A549 (cell line): Measurements from ENCODE around the gene KIF5B. TPM values are rescaled to one million over a fixed set of nuclear protein-coding genes. Genes with fewer than 3 reads are reported as not detected.
"Not testable (repeated sequence)": the region's sequence is repeated elsewhere in the genome, so short reads cannot be mapped to it uniquely, and the experiment has no call there.

ENCODE experiments used
- ATAC-seq, 2 experiments: fragments of 200-7000 bp in 1 of 2; fragments of >200 bp in 1 of 2; cut with Nextera tagmentation in 1 of 2; cut with Tn5 transposase in 1 of 2; 3 replicates each; pipeline versions ENCODE4 v1.8.0 to v1.9.1; 2018 to 2020; ENCODE audit warnings: mild to moderate bottlenecking in 1 of 2, moderate library complexity in 1 of 2
- CTCF ChIA-PET: fragments of 300-600 bp; sonication (Branson Sonifier 250); formaldehyde crosslinking; extraction: SDS; loops from one replicate; lab custom pipeline; 2021; ENCODE audit warnings: antibody characterized with exemption, inconsistent platforms; lab: Yijun Ruan, JAX
- POLR2A ChIA-PET: fragments of 350-600 bp; formaldehyde crosslinking; extraction: SDS; loops from one replicate; lab custom pipeline; 2021; ENCODE audit warnings: antibody characterized with exemption, inconsistent platforms; lab: Yijun Ruan, JAX
- DNase-seq, 2 experiments: peaks; one replicate each; pipeline versions ENCODE4 v3.0.0 to v3.0.0-alpha.2; 2011 to 2016; ENCODE audit warnings: low read depth in 1 of 2, low spot score in 1 of 2
- FAIRE-seq: peaks from 2 replicates; lab custom pipeline; 2011; peaks lifted over from hg19 to GRCh38; lab: Jason Lieb, UNC
- H3K27ac ChIP-seq, 2 experiments: fragments of >200 bp; sonication (Bioruptor Twin); formaldehyde crosslinking; 3 replicates each; pipeline ENCODE4 v1.5.1; 2016 to 2017
- H3K4me1 ChIP-seq: fragments of >200 bp; sonication (Bioruptor Twin); formaldehyde crosslinking; 3 replicates; pipeline ENCODE4 v1.6.1; 2016
- H3K4me2 ChIP-seq: fragments of >200 bp; sonication (Bioruptor Twin); formaldehyde crosslinking; 3 replicates; pipeline ENCODE4 v1.6.1; 2016
- H3K4me3 ChIP-seq: fragments of >200 bp; sonication (Bioruptor Twin); formaldehyde crosslinking; 3 replicates; pipeline ENCODE4 v1.5.1; 2016
- H3K9me3 ChIP-seq: fragments of >200 bp; sonication (Bioruptor Twin); formaldehyde crosslinking; 3 replicates; pipeline ENCODE4 v1.6.1; 2016
- BHLHE40 ChIP-seq: IDR thresholded peaks from 2 replicates; pipeline ENCODE4 v1.6.1; 2012; ENCODE audit warnings: low read depth, low read length, inconsistent platforms
- CBX2 ChIP-seq: fragments of 200-600 bp; sonication (generic); IDR thresholded peaks from 2 replicates; pipeline ENCODE4 v1.6.1; 2016; ENCODE audit warnings: low read depth, mild to moderate bottlenecking, borderline replicate concordance
- CHD2 ChIP-seq: fragments of 150-350 bp; IDR thresholded peaks from 2 replicates; pipeline ENCODE4 v1.6.1; 2014; ENCODE audit warnings: low read length; ENCODE audit not compliant: partially characterized antibody
- CHD4 ChIP-seq: fragments of 200-600 bp; sonication (generic); IDR thresholded peaks from 2 replicates; pipeline ENCODE4 v1.6.1; 2016; ENCODE audit warnings: antibody characterized with exemption, mild to moderate bottlenecking, borderline replicate concordance
- E2F6 ChIP-seq: IDR thresholded peaks from 2 replicates; pipeline ENCODE4 v1.6.1; 2012; ENCODE audit warnings: low read depth, borderline replicate concordance
- EHF ChIP-seq: fragments of 250-450 bp; sonication (Bioruptor Pico); IDR thresholded peaks from 2 replicates; pipeline ENCODE4 v1.5.0; 2020; ENCODE audit warnings: mild to moderate bottlenecking
- EHMT2 ChIP-seq: fragments of 200-600 bp; sonication (generic); IDR thresholded peaks from 2 replicates; pipeline ENCODE4 v1.6.1; 2016; ENCODE audit warnings: antibody characterized with exemption, low read depth, mild to moderate bottlenecking, moderate library complexity
- ELK1 ChIP-seq: fragments of 150-350 bp; IDR thresholded peaks from 2 replicates; pipeline ENCODE4 v1.6.1; 2014; ENCODE audit warnings: low read depth, mild to moderate bottlenecking, low read length
- ESRRA ChIP-seq: fragments of 150-350 bp; IDR thresholded peaks from 2 replicates; pipeline ENCODE4 v1.6.1; 2014; ENCODE audit warnings: mild to moderate bottlenecking, low read length, borderline replicate concordance
- FOSB ChIP-seq: fragments of 250-450 bp; sonication (Bioruptor Pico); IDR thresholded peaks from 2 replicates; pipeline ENCODE4 v1.5.0; 2020; ENCODE audit warnings: mild to moderate bottlenecking, moderate library complexity
- FOXS1 ChIP-seq: fragments of 250-450 bp; sonication (Bioruptor Pico); IDR thresholded peaks from 2 replicates; pipeline ENCODE4 v1.5.0; 2020; ENCODE audit warnings: mild to moderate bottlenecking, moderate library complexity
- HDAC2 ChIP-seq: fragments of 200-600 bp; sonication (generic); IDR thresholded peaks from 2 replicates; pipeline ENCODE4 v1.6.1; 2016
- JUNB ChIP-seq: fragments of >200 bp; sonication (Bioruptor Twin); formaldehyde crosslinking; IDR thresholded peaks from 2 replicates; pipeline ENCODE4 v1.6.1; 2016
- KDM1A ChIP-seq: fragments of 200-600 bp; sonication (generic); IDR thresholded peaks from 2 replicates; pipeline ENCODE4 v1.6.1; 2016; ENCODE audit warnings: low read depth, mild to moderate bottlenecking
- MAZ ChIP-seq: fragments of 150-350 bp; IDR thresholded peaks from 2 replicates; pipeline ENCODE4 v1.6.1; 2014; ENCODE audit warnings: antibody characterized with exemption, low read depth, low read length, borderline replicate concordance
- NFE2L2 ChIP-seq: fragments of 150-350 bp; conservative IDR thresholded peaks from 2 replicates; pipeline ENCODE4 v1.6.1; 2014; ENCODE audit warnings: low read length
- PBX3 ChIP-seq: IDR thresholded peaks from 2 replicates; pipeline ENCODE4 v1.6.1; 2012
- POLR2A ChIP-seq: IDR thresholded peaks from 2 replicates; pipeline ENCODE4 v1.6.1; 2012; ENCODE audit warnings: mild to moderate bottlenecking, low read length
- RAD21 ChIP-seq, 2 experiments: fragments of >200 bp in 1 of 2; sonication (Bioruptor Twin) in 1 of 2; formaldehyde crosslinking in 1 of 2; IDR thresholded peaks in 1 of 2; conservative IDR thresholded peaks in 1 of 2; 2 replicates in 1 of 2; 3 replicates in 1 of 2; pipeline ENCODE4 v1.6.1; 2012 to 2018; ENCODE audit warnings: inconsistent platforms in 1 of 2
- RARB ChIP-seq: fragments of 250-450 bp; sonication (Bioruptor Pico); IDR thresholded peaks from 2 replicates; pipeline ENCODE4 v1.8.0; 2021; ENCODE audit warnings: mild to moderate bottlenecking, moderate library complexity
- RFX5 ChIP-seq: fragments of 450-650 bp; IDR thresholded peaks from 2 replicates; pipeline ENCODE4 v1.7.1; 2014; ENCODE audit warnings: antibody characterized with exemption, mild to moderate bottlenecking, moderate library complexity
- RNF2 ChIP-seq: fragments of 200-600 bp; sonication (generic); IDR thresholded peaks from 2 replicates; pipeline ENCODE4 v1.6.1; 2016; ENCODE audit warnings: low read depth, mild to moderate bottlenecking, antibody characterized with exemption, moderate library complexity, borderline replicate concordance
- SMC3 ChIP-seq: fragments of >200 bp; sonication (Bioruptor Twin); formaldehyde crosslinking; IDR thresholded peaks from 3 replicates; pipeline ENCODE4 v1.6.1; 2018; ENCODE audit warnings: inconsistent platforms
- TFCP2L1 ChIP-seq: fragments of 250-450 bp; sonication (Bioruptor Pico); IDR thresholded peaks from 2 replicates; pipeline ENCODE4 v1.5.0; 2021; ENCODE audit warnings: mild to moderate bottlenecking
- ZC3H11A ChIP-seq: fragments of 450-650 bp; IDR thresholded peaks from 2 replicates; pipeline ENCODE4 v1.6.1; 2014; ENCODE audit warnings: antibody characterized with exemption, mild to moderate bottlenecking
- ZFP36 ChIP-seq: fragments of 450-650 bp; IDR thresholded peaks from 2 replicates; pipeline ENCODE4 v1.6.1; 2014; ENCODE audit warnings: borderline replicate concordance; ENCODE audit not compliant: partially characterized antibody
- ZNF302 ChIP-seq: fragments of 250-450 bp; sonication (Bioruptor Pico); IDR thresholded peaks from 2 replicates; pipeline ENCODE4 v1.9.0; 2021; ENCODE audit warnings: inconsistent platforms, mild to moderate bottlenecking, moderate library complexity
- WGBS: methylation state at CpG from one replicate; pipeline ENCODE4 v1.1.6; 2017; ENCODE audit errors: missing lambda C conversion rate; 5-methylcytosine and 5-hydroxymethylcytosine counted together
- polyA plus RNA-seq, 4 experiments: library from polyadenylated mRNA; depleted of rRNA in 3 of 4; stranded (reverse); fragments of >200 nt; fragmentation: RNase III in 1 of 4; extraction: RNeasy Plus Mini Kit Qiagen cat#74134 plus additional on column Dnase treatment in 1 of 4; gene quantifications; 2 replicates in 3 of 4; 3 replicates in 1 of 4; pipeline ENCODE4 v1.2.3, GENCODE V29; 2011 to 2017
- TF ChIP-seq, protein P1 (sequence below): fragments of 450-650 bp; IDR thresholded peaks from 2 replicates; pipeline ENCODE4 v1.6.1; 2014; ENCODE audit warnings: antibody characterized with exemption
- TF ChIP-seq, protein P2 (sequence below): fragments of 250-450 bp; sonication (Bioruptor Pico); IDR thresholded peaks from 2 replicates; pipeline ENCODE4 v1.5.0; 2020; ENCODE audit warnings: low read depth, mild to moderate bottlenecking, moderate library complexity

The KIF5B gene
- polyA plus RNA-seq, 2 of the 4 experiments (the other 2 are of a cell fraction): 81.9 to 124 TPM

GRCh38 chr10:31994926-31995325 lies 61.3 kb downstream of the KIF5B start (continued):
- no peak for TF ChIP-seq PBX3

DNA sequence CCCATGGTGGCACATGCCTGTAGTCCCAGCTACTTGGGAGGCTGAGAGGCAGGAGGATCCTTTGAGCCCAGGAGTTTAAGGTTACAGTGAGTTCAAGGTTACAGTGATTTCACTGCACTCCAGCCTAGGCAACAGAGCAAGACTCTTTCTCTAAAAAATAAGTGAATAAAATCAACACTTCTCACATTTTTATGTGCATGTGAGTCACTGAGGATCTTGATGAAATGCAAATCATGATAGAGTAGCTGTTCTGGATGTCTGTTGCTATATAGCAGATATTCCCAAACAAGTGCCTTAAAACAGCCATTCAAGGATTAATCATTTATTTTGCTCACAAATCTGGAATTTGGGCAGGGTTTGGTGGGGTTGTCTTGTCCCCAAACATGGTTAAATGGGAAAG lies 65.3 kb downstream of the KIF5B start:
- CTCF ChIA-PET: interaction anchor here (1.2 to 2.2 kb wide), 4 partner anchors 10 to 129 kb away, joined by 3 to 8 read pairs (median 6); no protein-coding TSS in a partner anchor
- POLR2A ChIA-PET: no interaction called here

DNA sequence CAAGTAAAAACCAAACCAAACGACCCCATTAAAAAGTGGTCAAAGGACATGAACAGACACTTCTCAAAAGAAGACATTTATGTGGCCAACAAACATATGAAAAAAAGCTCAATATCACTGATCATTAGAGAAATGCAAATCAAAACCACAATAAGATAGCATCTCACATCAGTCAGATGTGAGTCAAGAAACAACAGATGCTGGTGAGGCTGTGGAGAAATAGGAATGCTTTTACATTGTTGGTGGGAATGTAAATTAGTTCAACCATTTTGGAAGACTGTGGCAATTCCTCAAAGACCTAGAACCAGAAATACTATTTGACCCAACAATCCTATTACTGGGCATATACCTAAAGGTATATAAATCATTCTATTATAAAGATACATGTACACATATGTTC lies 68.4 kb downstream of the KIF5B start:
- CTCF ChIA-PET: interaction anchor here (0.7 kb wide), 1 partner anchor 125 kb away, joined by 3 read pairs; no protein-coding TSS in a partner anchor
- POLR2A ChIA-PET, H3K9me3 ChIP-seq, H3K4me3 ChIP-seq, FAIRE-seq, H3K27ac ChIP-seq, ATAC-seq, H3K4me1 ChIP-seq, DNase-seq, H3K4me2 ChIP-seq: not testable (repeated sequence)
- 2% methylated on average over 1 of the region's 1 CpG for WGBS

More for the DNA sequence above, 65.3 kb downstream of the KIF5B start:
- no peaks in the 10 kb centered on the region for H3K4me1 ChIP-seq
- H3K9me3 ChIP-seq: no peaks in the 10 kb centered on the region; the same call in 2 of the 3 replicates
- ATAC-seq (no peak), FAIRE-seq (no peak), DNase-seq (no peak)
- H3K27ac ChIP-seq: no peak overlapping the region
- H3K4me2 ChIP-seq: no peak overlapping the region
- TF ChIP-seq ESRRA (no peak), KDM1A (no peak), JUNB (no peak), ZFP36 (no peak), ZNF302 (no peak), PBX3 (no peak), EHMT2 (no peak), RAD21 (conservative IDR thresholded peaks at IDR 0.05 in 1 of 2, IDR thresholded peaks at IDR 0.05 in 1 of 2) (no peak), HDAC2 (no peak), POLR2A (no peak), EHF (CRISPR knock-in tag) (no peak), E2F6 (no peak), ZC3H11A (no peak), RARB (CRISPR knock-in tag) (no peak)
- TF ChIP-seq, protein P1, sequence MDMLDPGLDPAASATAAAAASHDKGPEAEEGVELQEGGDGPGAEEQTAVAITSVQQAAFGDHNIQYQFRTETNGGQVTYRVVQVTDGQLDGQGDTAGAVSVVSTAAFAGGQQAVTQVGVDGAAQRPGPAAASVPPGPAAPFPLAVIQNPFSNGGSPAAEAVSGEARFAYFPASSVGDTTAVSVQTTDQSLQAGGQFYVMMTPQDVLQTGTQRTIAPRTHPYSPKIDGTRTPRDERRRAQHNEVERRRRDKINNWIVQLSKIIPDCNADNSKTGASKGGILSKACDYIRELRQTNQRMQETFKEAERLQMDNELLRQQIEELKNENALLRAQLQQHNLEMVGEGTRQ: no peak
- H3K4me3 ChIP-seq: no peak overlapping the region

- H3K4me1 ChIP-seq: peaks cover 13% of the 10 kb centered on the region
- no peak overlapping the region for H3K4me2 ChIP-seq
- no peak for ATAC-seq
- no peak overlapping the region for H3K27ac ChIP-seq
- H3K9me3 ChIP-seq: no peaks in the 10 kb centered on the region; the same call in 2 of the 3 replicates
- no peak for DNase-seq
- POLR2A ChIA-PET: no interaction called here
- FAIRE-seq: no peak
- CTCF ChIA-PET: interaction anchor here (0.6 to 1.4 kb wide), 6 partner anchors 22 to 1344 kb away, joined by 3 to 4 read pairs (median 3); no protein-coding TSS in a partner anchor
- no peak overlapping the region for H3K4me3 ChIP-seq
- 23% methylated on average over 2 of the region's 2 CpGs for WGBS
- TF ChIP-seq RNF2 (no peak), RFX5 (no peak), NFE2L2 (no peak), FOXS1 (CRISPR knock-in tag) (no peak), MAZ (no peak), CHD2 (no peak), TFCP2L1 (CRISPR knock-in tag) (no peak), ZNF302 (no peak), CHD4 (no peak), FOSB (CRISPR knock-in tag) (no peak), CBX2 (no peak), ELK1 (no peak), BHLHE40 (no peak), SMC3 (no peak)
- TF ChIP-seq, protein P2, sequence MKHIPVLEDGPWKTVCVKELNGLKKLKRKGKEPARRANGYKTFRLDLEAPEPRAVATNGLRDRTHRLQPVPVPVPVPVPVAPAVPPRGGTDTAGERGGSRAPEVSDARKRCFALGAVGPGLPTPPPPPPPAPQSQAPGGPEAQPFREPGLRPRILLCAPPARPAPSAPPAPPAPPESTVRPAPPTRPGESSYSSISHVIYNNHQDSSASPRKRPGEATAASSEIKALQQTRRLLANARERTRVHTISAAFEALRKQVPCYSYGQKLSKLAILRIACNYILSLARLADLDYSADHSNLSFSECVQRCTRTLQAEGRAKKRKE (CRISPR knock-in tag): no peak
Observed at GRCh38 chr10:31982111-31982510, 74.1 kb downstream of the KIF5B start.
